ENCODE results near the gene PDE4A.

PDE4A gene

DNA sequence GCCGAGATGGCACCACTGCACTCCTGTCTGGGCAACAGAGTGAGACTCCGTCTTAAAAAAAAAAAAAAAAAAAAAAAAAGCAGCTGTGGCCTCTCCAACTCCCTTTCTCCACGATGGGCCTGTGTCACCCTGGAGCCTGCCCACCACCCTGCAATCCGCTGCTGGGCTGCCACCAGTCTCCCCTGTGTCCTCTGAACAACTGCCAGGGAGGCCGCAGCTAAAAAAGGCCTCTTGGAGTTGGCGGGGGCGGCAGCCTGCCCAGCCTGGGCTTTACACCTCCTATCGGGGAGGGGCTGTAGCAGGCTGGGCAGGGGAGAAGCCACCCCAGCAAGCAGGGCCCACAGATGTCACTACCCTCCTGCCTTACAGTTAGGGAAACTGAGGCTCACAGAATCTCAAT lies 20.5 kb upstream of the PDE4A start:
- no peak for DNase-seq (ENCODE audit: low spot score)
- in situ Hi-C loops (cut with MboI; ENCODE audit: low sequenced_read_pairs, unreplicated experiment) = loop anchor here (25.0 kb wide), 1 partner anchor 463 kb away; the partner anchor contains the start of gene OLFM2
- TF ChIP-seq, protein P1, sequence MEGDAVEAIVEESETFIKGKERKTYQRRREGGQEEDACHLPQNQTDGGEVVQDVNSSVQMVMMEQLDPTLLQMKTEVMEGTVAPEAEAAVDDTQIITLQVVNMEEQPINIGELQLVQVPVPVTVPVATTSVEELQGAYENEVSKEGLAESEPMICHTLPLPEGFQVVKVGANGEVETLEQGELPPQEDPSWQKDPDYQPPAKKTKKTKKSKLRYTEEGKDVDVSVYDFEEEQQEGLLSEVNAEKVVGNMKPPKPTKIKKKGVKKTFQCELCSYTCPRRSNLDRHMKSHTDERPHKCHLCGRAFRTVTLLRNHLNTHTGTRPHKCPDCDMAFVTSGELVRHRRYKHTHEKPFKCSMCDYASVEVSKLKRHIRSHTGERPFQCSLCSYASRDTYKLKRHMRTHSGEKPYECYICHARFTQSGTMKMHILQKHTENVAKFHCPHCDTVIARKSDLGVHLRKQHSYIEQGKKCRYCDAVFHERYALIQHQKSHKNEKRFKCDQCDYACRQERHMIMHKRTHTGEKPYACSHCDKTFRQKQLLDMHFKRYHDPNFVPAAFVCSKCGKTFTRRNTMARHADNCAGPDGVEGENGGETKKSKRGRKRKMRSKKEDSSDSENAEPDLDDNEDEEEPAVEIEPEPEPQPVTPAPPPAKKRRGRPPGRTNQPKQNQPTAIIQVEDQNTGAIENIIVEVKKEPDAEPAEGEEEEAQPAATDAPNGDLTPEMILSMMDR (IDR thresholded peaks at IDR 0.05; ENCODE audit: borderline replicate concordance, control extremely low read depth, extremely low read depth, insufficient read depth, missing control alignments) = no peak

DNA sequence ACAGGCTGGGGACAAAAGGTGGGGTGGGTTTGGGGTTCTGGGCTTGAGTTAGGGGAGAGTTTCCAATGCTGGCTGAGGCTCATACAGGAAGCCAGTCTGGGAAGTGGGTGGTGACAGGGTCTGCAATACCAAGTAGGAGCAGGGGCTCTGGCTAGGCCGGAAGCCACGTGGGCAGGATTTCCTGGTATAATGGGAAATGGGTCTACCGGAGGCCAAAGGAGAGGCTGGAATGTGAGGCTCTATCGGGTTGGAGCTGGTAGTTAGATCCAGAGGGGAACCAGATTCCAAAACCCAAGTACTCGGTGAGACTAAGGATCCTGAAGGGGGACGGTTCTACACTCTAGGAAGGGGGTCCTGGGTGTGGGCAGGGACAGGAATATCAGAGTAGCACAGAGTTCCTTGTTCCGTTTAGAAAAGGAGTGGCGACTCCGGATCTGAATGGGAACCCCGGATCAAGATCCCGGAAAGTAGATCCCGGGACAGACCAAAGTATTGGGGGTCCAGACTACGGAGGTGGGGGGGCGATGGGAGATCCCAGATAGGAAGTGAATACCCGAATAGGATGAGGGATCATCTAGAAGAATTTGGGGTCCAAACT lies 17.8 kb upstream of the PDE4A start:
- in situ Hi-C loops (cut with MboI; ENCODE audit: low sequenced_read_pairs, unreplicated experiment) = no loop called here
- DNase-seq (ENCODE audit: low spot score) = no peak
- TF ChIP-seq, protein P1 (IDR thresholded peaks at IDR 0.05; ENCODE audit: borderline replicate concordance, control extremely low read depth, extremely low read depth, insufficient read depth, missing control alignments) = no peak

DNA sequence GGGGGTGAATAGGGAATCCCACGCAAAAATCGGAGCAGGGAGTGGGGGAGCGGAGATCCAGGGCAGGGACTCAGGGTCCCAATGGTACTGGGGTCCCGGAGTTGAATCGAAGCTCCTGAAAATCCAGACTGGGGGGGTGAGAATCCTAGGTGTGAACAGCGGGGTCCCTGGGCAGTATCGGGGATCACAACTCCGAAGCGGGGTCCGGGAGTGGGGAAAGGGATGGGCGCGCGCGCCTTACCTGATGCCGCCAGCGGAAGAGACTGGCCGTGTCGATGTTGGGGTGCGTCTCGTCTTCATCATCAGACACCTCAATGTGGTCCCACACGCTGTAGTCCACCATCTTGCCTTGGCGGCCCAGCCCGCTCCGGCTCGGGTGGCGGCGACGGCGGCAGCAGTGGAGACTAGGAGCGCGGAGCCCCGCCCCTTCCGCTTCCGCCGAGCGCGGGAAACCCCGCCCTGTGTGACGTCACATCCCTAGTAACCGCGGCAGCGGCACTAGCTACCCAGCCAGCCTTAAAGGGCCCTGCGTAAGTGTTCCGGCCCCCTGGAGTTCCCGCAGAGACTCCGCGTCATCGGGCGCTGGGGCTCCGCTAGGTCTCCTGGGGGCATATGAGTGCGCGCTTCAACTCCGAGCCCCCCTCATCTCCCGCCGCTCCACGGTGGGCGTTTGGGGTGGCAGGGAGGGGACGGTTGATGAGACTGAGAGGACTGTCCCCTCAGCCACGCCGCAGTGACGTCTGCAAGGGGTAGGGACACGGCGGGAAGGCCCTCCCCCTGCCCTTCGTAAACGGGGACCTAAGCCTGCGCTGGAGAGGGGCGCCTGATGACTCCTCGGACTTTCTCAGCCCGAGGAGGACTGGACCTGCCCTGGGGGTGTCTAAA lies 17.0 kb upstream of the PDE4A start, which contains the start of gene CDC37:
TSS of gene CDC37 (minus strand) at position 406 of the 885 bp plus-strand sequence. CDS start at position 343, 63 bp downstream.
- peak; percentile 99 for DNase-seq (ENCODE audit: low spot score)
- TF ChIP-seq, protein P1 (IDR thresholded peaks at IDR 0.05; ENCODE audit: borderline replicate concordance, control extremely low read depth, extremely low read depth, insufficient read depth, missing control alignments) = no peak
- in situ Hi-C loops (cut with MboI; ENCODE audit: low sequenced_read_pairs, unreplicated experiment) = no loop called here

DNA sequence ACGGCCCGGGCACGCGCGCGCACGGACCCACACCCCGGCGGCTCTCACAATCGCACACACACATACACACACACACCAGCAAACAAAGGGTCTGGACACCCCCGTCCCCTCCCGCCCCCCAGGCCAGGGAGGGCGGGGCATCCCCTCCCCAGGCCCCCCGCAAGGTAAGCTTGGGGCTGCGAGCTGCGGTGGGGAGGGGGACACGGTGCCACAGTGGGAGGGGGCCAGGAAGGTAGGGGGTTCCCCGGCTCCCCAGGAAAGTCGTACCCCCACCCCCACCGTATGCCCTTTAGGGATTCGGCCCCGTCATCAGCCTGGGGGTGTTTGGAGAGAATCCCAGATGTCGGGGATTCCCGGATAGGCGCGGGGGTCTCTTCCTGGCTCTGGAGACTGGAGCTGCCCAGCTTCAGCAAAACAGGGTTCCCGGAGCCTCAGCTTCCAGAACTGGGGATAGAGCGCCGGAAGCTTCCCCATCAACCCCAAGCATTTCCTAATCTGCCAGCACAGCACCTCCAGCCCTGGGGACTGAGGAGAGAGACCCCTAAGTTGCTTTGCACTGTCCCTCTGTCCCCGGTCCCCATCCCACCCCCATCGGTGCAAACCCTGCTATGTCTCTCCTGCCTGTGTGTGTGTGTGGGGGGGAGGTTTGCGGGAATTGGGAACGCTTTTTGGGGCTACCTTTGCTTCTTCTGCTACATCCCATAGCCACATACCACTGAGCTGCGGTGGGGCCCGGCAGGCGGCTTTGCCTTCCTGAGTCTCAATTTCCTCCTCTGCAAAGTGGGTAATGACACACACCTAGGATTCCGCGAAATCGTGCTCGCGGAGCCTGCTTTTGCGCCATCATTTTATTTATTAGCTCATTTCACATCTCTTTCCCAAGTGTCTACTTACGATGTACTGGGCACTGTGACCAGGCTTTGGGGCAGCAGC lies 15.2 kb upstream of the PDE4A start:
- DNase-seq (ENCODE audit: low spot score) = no peak
- TF ChIP-seq, protein P1 (IDR thresholded peaks at IDR 0.05; ENCODE audit: borderline replicate concordance, control extremely low read depth, extremely low read depth, insufficient read depth, missing control alignments) = no peak
- in situ Hi-C loops (cut with MboI; ENCODE audit: low sequenced_read_pairs, unreplicated experiment) = no loop called here

DNA sequence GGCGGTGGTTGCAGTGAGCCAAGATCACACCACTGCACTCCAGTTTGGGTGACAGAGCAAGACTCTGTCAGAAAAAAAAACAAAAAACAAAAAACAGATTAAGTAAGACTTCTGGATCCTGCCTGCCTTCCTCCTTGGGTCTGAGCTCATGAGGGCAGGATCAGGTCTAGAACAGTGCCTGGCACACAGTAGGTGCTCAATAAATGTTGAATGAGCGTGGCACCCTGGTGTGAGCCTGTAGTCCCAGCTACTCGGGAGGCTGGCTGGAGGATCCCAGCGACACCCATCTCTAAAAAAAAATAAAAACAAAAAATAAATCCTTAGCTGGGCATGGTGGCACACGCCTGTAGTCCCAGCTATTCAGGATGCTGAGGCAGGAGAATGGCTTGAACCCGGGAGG lies 14.1 kb upstream of the PDE4A start:
- DNase-seq (ENCODE audit: low spot score) = no peak
- TF ChIP-seq, protein P1 (IDR thresholded peaks at IDR 0.05; ENCODE audit: borderline replicate concordance, control extremely low read depth, extremely low read depth, insufficient read depth, missing control alignments) = no peak
- in situ Hi-C loops (cut with MboI; ENCODE audit: low sequenced_read_pairs, unreplicated experiment) = no loop called here

DNA sequence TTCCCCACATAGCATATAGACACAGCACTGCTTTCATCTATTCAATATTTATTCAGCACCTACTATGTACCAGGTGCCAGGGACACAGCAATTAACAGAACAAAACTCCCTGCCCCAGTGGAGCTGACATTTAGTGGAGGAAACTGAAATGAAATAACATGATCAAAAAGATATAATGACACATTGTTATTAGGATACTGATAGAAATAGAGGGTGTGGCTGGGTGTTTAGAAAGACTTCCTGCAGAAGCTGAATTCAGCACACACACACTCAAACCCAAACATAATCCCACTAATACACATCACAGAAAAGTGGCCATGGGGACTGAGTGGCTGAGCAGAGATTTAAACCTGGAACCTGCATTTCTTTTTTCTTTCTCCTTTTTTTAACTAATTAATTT lies 13.2 kb upstream of the PDE4A start:
- DNase-seq (ENCODE audit: low spot score) = no peak
- in situ Hi-C loops (cut with MboI; ENCODE audit: low sequenced_read_pairs, unreplicated experiment) = no loop called here
- TF ChIP-seq, protein P1 (IDR thresholded peaks at IDR 0.05; ENCODE audit: borderline replicate concordance, control extremely low read depth, extremely low read depth, insufficient read depth, missing control alignments) = no peak
